Measurements from ENCODE around the gene SLC11A1. TPM values are rescaled to one million over a fixed set of nuclear protein-coding genes. Genes with fewer than 3 reads are reported as not detected.
A peak's percentile ranks its signal among the peaks of the same experiment; 100 is the strongest.

SLC11A1 gene
- total and polyA plus RNA-seq, 8 donors, result 4.2 to 20.4 (median 8.9) TPM; not detected in 1

- Histone ChIP-seq H3K27ac (peak overlapping the region in 2 of 5 donors; percentile 14 to 25), H3K36me3 (no peaks in the 10 kb centered on the region), H3K4me3 (no peak overlapping the region), H3K27me3 (no peaks in the 10 kb centered on the region), H3K9me3 (no peaks in the 10 kb centered on the region), H3K4me1 (peaks cover 13 to 19% (median 15%) of the 10 kb centered on the region in 4 donors)
- intact Hi-C loops (cut with DNase I; ENCODE audit: low total_unique reads), result no loop called here
- no peak for TF ChIP-seq EP300 (IDR thresholded peaks at IDR 0.05)
- no peak for TF ChIP-seq CTCF (IDR thresholded peaks at IDR 0.05)
- no peak for TF ChIP-seq POLR2A (IDR thresholded peaks at IDR 0.05)
- no peak for TF ChIP-seq POLR2AphosphoS5 (IDR thresholded peaks at IDR 0.05)
- 12 to 41% (median 23%) methylated on average over 4 of the region's 4 CpGs for WGBS, 5 donors
- DNase-seq, result peak; percentile 49 to 53
These were observed 56.5 kb downstream of the SLC11A1 start for GRCh38 chr2:218438596-218438995.

GRCh38 chr2:218444692-218445357 lies 62.8 kb downstream of the SLC11A1 start:
- no peak overlapping the region for H3K27ac ChIP-seq

GRCh38 chr2:218445602-218446001 lies 63.5 kb downstream of the SLC11A1 start:
- no peak for DNase-seq
- no peak for TF ChIP-seq EP300 (IDR thresholded peaks at IDR 0.05)
- TF ChIP-seq CTCF (IDR thresholded peaks at IDR 0.05), result no peak
- TF ChIP-seq POLR2A (IDR thresholded peaks at IDR 0.05), result no peak
- TF ChIP-seq POLR2AphosphoS5 (IDR thresholded peaks at IDR 0.05), result no peak
- H3K27me3 ChIP-seq, result no peaks in the 10 kb centered on the region
- no peak overlapping the region for H3K27ac ChIP-seq
- intact Hi-C loops (cut with DNase I; ENCODE audit: low total_unique reads), result no loop called here
- peaks cover 0 to 16% (median 6%) of the 10 kb centered on the region in 4 donors for H3K4me1 ChIP-seq
- no peak overlapping the region for H3K4me3 ChIP-seq
- peaks cover 3 to 38% (median 37%) of the 10 kb centered on the region in 4 donors for H3K36me3 ChIP-seq
- no peaks in the 10 kb centered on the region for H3K9me3 ChIP-seq

More at GRCh38 chr2:218444692-218445357, 62.8 kb downstream of the SLC11A1 start:
- peaks cover 3 to 34% (median 32%) of the 10 kb centered on the region in 4 donors for H3K36me3 ChIP-seq
- TF ChIP-seq POLR2A (IDR thresholded peaks at IDR 0.05) (no peak), POLR2AphosphoS5 (IDR thresholded peaks at IDR 0.05) (no peak), CTCF (IDR thresholded peaks at IDR 0.05) (no peak), EP300 (IDR thresholded peaks at IDR 0.05) (no peak)
- H3K9me3 ChIP-seq, result no peaks in the 10 kb centered on the region
- intact Hi-C loops (cut with DNase I; ENCODE audit: low total_unique reads), result no loop called here
- 82 to 96% (median 87%) methylated on average over 7 of the region's 7 CpGs for whole genome bisulfite sequencing, 5 donors
- no peaks in the 10 kb centered on the region for H3K27me3 ChIP-seq
- DNase-seq, result peak in 1 of 2 donors; percentile 30
- peaks cover 0 to 16% (median 6%) of the 10 kb centered on the region in 4 donors for H3K4me1 ChIP-seq
- no peak overlapping the region for H3K4me3 ChIP-seq

Small RNAs within 50 kb of the gene (small RNA-seq; reads per million reads assigned to genes)
- gene MIR26B (788 to 1,882 (median 1,107) reads per million in 4 donors), gene MIR6810 (0 to 0.45 (median 0.08) reads per million in 4 donors)

Other genes with a start within 250 kb of the SLC11A1 start
- under 1 TPM in 3 of 5 donors, not detected in 2; 0.37 to 0.87 (median 0.45) TPM for gene CXCR1, start 215.3 kb upstream of the SLC11A1 start, total RNA-seq
- gene CXCR1, start 215.3 kb upstream of the SLC11A1 start, polyA plus RNA-seq, result under 1 TPM; 0.03 to 0.62 (median 0.61) TPM
- gene ARPC2, start 165.1 kb upstream of the SLC11A1 start, total RNA-seq, result 100 to 1,000 TPM in 4 of 5 donors, 10 to 100 TPM in 1; 92.1 to 456 (median 234) TPM
- gene ARPC2, start 165.1 kb upstream of the SLC11A1 start, polyA plus RNA-seq, result 100 to 1,000 TPM; 188 to 384 (median 278) TPM
- gene GPBAR1, start 121.3 kb upstream of the SLC11A1 start, total RNA-seq, result 1 to 10 TPM in 3 of 5 donors, under 1 TPM in 2; 0.45 to 4.8 (median 1.1) TPM
- 1 to 10 TPM; 1.8 to 2.7 (median 2.6) TPM for gene GPBAR1, start 121.3 kb upstream of the SLC11A1 start, polyA plus RNA-seq
- gene AAMP, start 112.1 kb upstream of the SLC11A1 start, total RNA-seq, result 100 to 1,000 TPM in 4 of 5 donors, 10 to 100 TPM in 1; 82.6 to 218 (median 173) TPM
- 100 to 1,000 TPM in 1 of 3 donors, 10 to 100 TPM in 2; 85.9 to 183 (median 88.9) TPM for gene AAMP, start 112.1 kb upstream of the SLC11A1 start, polyA plus RNA-seq
- gene PNKD, start 111.8 kb upstream of the SLC11A1 start, total RNA-seq, result 100 to 1,000 TPM in 2 of 5 donors, 10 to 100 TPM in 3; 35.1 to 121 (median 76.9) TPM
- gene PNKD, start 111.8 kb upstream of the SLC11A1 start, polyA plus RNA-seq, result 100 to 1,000 TPM; 114 to 116 (median 114) TPM
- 100 to 1,000 TPM; 103 to 318 (median 223) TPM for gene TMBIM1, start 89.8 kb upstream of the SLC11A1 start, total RNA-seq
- 100 to 1,000 TPM in 1 of 3 donors, 10 to 100 TPM in 2; 94.6 to 119 (median 97.9) TPM for gene TMBIM1, start 89.8 kb upstream of the SLC11A1 start, polyA plus RNA-seq
- gene CATIP, start 25.4 kb upstream of the SLC11A1 start, total RNA-seq, result not detected
- under 1 TPM; 0.18 to 0.62 (median 0.31) TPM for gene CATIP, start 25.4 kb upstream of the SLC11A1 start, polyA plus RNA-seq
- 100 to 1,000 TPM in 3 of 5 donors, 10 to 100 TPM in 2; 43.3 to 188 (median 128) TPM for gene CTDSP1, start 17.6 kb downstream of the SLC11A1 start, total RNA-seq
- 100 to 1,000 TPM in 2 of 3 donors, 10 to 100 TPM in 1; 99.8 to 117 (median 100) TPM for gene CTDSP1, start 17.6 kb downstream of the SLC11A1 start, polyA plus RNA-seq
- 100 to 1,000 TPM in 1 of 5 donors, 10 to 100 TPM in 2, under 1 TPM in 1, not detected in 1; 0.43 to 120 (median 12.7) TPM for gene VIL1, start 36.9 kb downstream of the SLC11A1 start, total RNA-seq
- gene VIL1, start 36.9 kb downstream of the SLC11A1 start, polyA plus RNA-seq, result 1 to 10 TPM in 2 of 3 donors, under 1 TPM in 1; 0.38 to 1.8 (median 1.1) TPM
- 10 to 100 TPM in 3 of 5 donors, 1 to 10 TPM in 2; 2.3 to 81.4 (median 10.9) TPM for gene USP37, start 186.1 kb downstream of the SLC11A1 start, total RNA-seq
- gene USP37, start 186.1 kb downstream of the SLC11A1 start, polyA plus RNA-seq, result 1 to 10 TPM; 1.6 to 2.0 (median 1.8) TPM
- gene CNOT9, start 186.6 kb downstream of the SLC11A1 start, total RNA-seq, result 10 to 100 TPM in 4 of 5 donors, 1 to 10 TPM in 1; 5.5 to 64.8 (median 47.8) TPM
- gene CNOT9, start 186.6 kb downstream of the SLC11A1 start, polyA plus RNA-seq, result 10 to 100 TPM; 13.0 to 14.7 (median 14.1) TPM
- 10 to 100 TPM in 2 of 5 donors, 1 to 10 TPM in 3; 2.5 to 33.6 (median 6.4) TPM for gene PLCD4, start 225.6 kb downstream of the SLC11A1 start, total RNA-seq
- 1 to 10 TPM in 1 of 3 donors, under 1 TPM in 1, not detected in 1; 0.19 to 6.8 TPM for gene PLCD4, start 225.6 kb downstream of the SLC11A1 start, polyA plus RNA-seq

Data from stomach (tissue), 9 donors.